BLaER1 (cell line): ENCODE results near the gene ASAP3.

ENCODE experiments used
- H3K27ac ChIP-seq: shearing (Covaris generic); formaldehyde crosslinking; 2 replicates; pipeline ENCODE4 v1.8.1; 2022
- H3K27me3 ChIP-seq: shearing (Covaris generic); formaldehyde crosslinking; 2 replicates; pipeline ENCODE4 v1.8.1; 2022
- H3K36me3 ChIP-seq: shearing (Covaris generic); formaldehyde crosslinking; 2 replicates; pipeline ENCODE4 v1.8.1; 2022
- H3K4me1 ChIP-seq: shearing (Covaris generic); formaldehyde crosslinking; 2 replicates; pipeline ENCODE4 v1.8.1; 2022
- H3K4me2 ChIP-seq: shearing (Covaris generic); formaldehyde crosslinking; 2 replicates; pipeline ENCODE4 v1.8.1; 2022
- H3K4me3 ChIP-seq: shearing (Covaris generic); formaldehyde crosslinking; 2 replicates; pipeline ENCODE4 v1.8.1; 2022
- H3K9ac ChIP-seq: shearing (Covaris generic); formaldehyde crosslinking; 2 replicates; pipeline ENCODE4 v1.8.1; 2022
- H3K9me3 ChIP-seq: shearing (Covaris generic); formaldehyde crosslinking; 2 replicates; pipeline ENCODE4 v1.8.1; 2022
- H4K20me1 ChIP-seq: shearing (Covaris generic); formaldehyde crosslinking; 2 replicates; pipeline ENCODE4 v1.8.1; 2022
- Cebpa-rat ChIP-seq: shearing (Covaris generic); IDR thresholded peaks from 2 replicates; pipeline ENCODE4 v1.8.1; 2022

The ASAP3 gene

GRCh38 chr1:23480187-23481025, 3.6 kb downstream of the ASAP3 start:
- Histone ChIP-seq H3K27ac (no peak overlapping the region), H3K36me3 (no peaks in the 10 kb centered on the region)

GRCh38 chr1:23479666-23479941, 4.4 kb downstream of the ASAP3 start:
- no peak overlapping the region for H3K27ac ChIP-seq
- no peaks in the 10 kb centered on the region for H3K9me3 ChIP-seq
- TF ChIP-seq Cebpa-rat: no peak
- H3K4me1 ChIP-seq: peaks cover 19% of the 10 kb centered on the region
- H4K20me1 ChIP-seq: peaks cover 8% of the 10 kb centered on the region; the same call in 1 of the 2 replicates
- no peak overlapping the region for H3K9ac ChIP-seq
- H3K27me3 ChIP-seq: peaks cover 6% of the 10 kb centered on the region
- no peaks in the 10 kb centered on the region for H3K36me3 ChIP-seq
- no peak overlapping the region for H3K4me3 ChIP-seq
- no peak overlapping the region for H3K4me2 ChIP-seq

More at GRCh38 chr1:23480187-23481025, 3.6 kb downstream of the ASAP3 start:
- Histone ChIP-seq H3K9me3 (no peaks in the 10 kb centered on the region), H3K4me1 (peaks cover 24% of the 10 kb centered on the region), H3K9ac (no peak overlapping the region), H3K4me3 (no peak overlapping the region), H4K20me1 (peaks cover 8% of the 10 kb centered on the region; the same call in 1 of the 2 replicates), H3K27me3 (peaks cover 6% of the 10 kb centered on the region), H3K4me2 (no peak overlapping the region)
- TF ChIP-seq Cebpa-rat: no peak

- no peaks in the 10 kb centered on the region for H3K9me3 ChIP-seq
- H3K4me2 ChIP-seq: no peak overlapping the region
- peaks cover 8% of the 10 kb centered on the region; the same call in 1 of the 2 replicates for H4K20me1 ChIP-seq
- no peaks in the 10 kb centered on the region for H3K36me3 ChIP-seq
- H3K4me1 ChIP-seq: peaks cover 19% of the 10 kb centered on the region
- no peak overlapping the region for H3K9ac ChIP-seq
- peaks cover 6% of the 10 kb centered on the region for H3K27me3 ChIP-seq
- no peak overlapping the region for H3K27ac ChIP-seq
- no peak for TF ChIP-seq Cebpa-rat
- no peak overlapping the region for H3K4me3 ChIP-seq
Measured at GRCh38 chr1:23478896-23479665, 4.9 kb downstream of the ASAP3 start.

- no peak overlapping the region for H3K4me3 ChIP-seq
- no peaks in the 10 kb centered on the region for H3K27me3 ChIP-seq
- no peaks in the 10 kb centered on the region for H3K36me3 ChIP-seq
- H4K20me1 ChIP-seq: peaks cover 8% of the 10 kb centered on the region; the same call in 1 of the 2 replicates
- peaks cover 9% of the 10 kb centered on the region; the same call in 1 of the 2 replicates for H3K4me1 ChIP-seq
- no peaks in the 10 kb centered on the region for H3K9me3 ChIP-seq
- H3K27ac ChIP-seq: no peak overlapping the region
- TF ChIP-seq Cebpa-rat: no peak
- H3K9ac ChIP-seq: no peak overlapping the region
- no peak overlapping the region for H3K4me2 ChIP-seq
Measured at GRCh38 chr1:23477359-23478144, 6.4 kb downstream of the ASAP3 start.

GRCh38 chr1:23475641-23476040, 8.3 kb downstream of the ASAP3 start:
- Histone ChIP-seq H3K27me3 (no peaks in the 10 kb centered on the region), H3K9me3 (no peaks in the 10 kb centered on the region), H4K20me1 (no peaks in the 10 kb centered on the region), H3K9ac (no peak overlapping the region), H3K4me1 (no peaks in the 10 kb centered on the region), H3K36me3 (no peaks in the 10 kb centered on the region), H3K27ac (no peak overlapping the region), H3K4me3 (no peak overlapping the region), H3K4me2 (no peak overlapping the region)
- no peak for TF ChIP-seq Cebpa-rat

GRCh38 chr1:23475134-23475628, 8.8 kb downstream of the ASAP3 start:
- Histone ChIP-seq H3K27ac (no peak overlapping the region), H3K4me2 (no peak overlapping the region), H3K9ac (no peak overlapping the region), H3K36me3 (no peaks in the 10 kb centered on the region), H3K27me3 (no peaks in the 10 kb centered on the region), H3K4me3 (no peak overlapping the region), H4K20me1 (no peaks in the 10 kb centered on the region), H3K4me1 (no peaks in the 10 kb centered on the region), H3K9me3 (no peaks in the 10 kb centered on the region)
- no peak for TF ChIP-seq Cebpa-rat

- no peak overlapping the region for H3K9ac ChIP-seq
Measured at GRCh38 chr1:23473037-23473800, 10.8 kb downstream of the ASAP3 start.

GRCh38 chr1:23472351-23473036, 11.5 kb downstream of the ASAP3 start:
- Histone ChIP-seq H3K36me3 (no peaks in the 10 kb centered on the region), H4K20me1 (no peaks in the 10 kb centered on the region), H3K4me1 (no peaks in the 10 kb centered on the region), H3K4me3 (no peak overlapping the region), H3K27me3 (no peaks in the 10 kb centered on the region), H3K9me3 (no peaks in the 10 kb centered on the region), H3K4me2 (no peak overlapping the region), H3K27ac (no peak overlapping the region), H3K9ac (no peak overlapping the region)
- no peak for TF ChIP-seq Cebpa-rat

More at GRCh38 chr1:23473037-23473800, 10.8 kb downstream of the ASAP3 start:
- Histone ChIP-seq H3K4me2 (no peak overlapping the region), H3K9me3 (no peaks in the 10 kb centered on the region), H4K20me1 (no peaks in the 10 kb centered on the region), H3K4me3 (no peak overlapping the region), H3K27ac (no peak overlapping the region), H3K36me3 (no peaks in the 10 kb centered on the region), H3K27me3 (no peaks in the 10 kb centered on the region), H3K4me1 (no peaks in the 10 kb centered on the region)
- TF ChIP-seq Cebpa-rat: no peak
